GM12873 (cell line): Measurements from ENCODE around the gene XPNPEP1.

Experiments
- CTCF ChIP-seq: IDR thresholded peaks from 2 replicates; pipeline ENCODE4 v1.5.1; 2012; ENCODE audit warnings: low read depth, mild to moderate bottlenecking, moderate library complexity, low read length, control low read depth; ENCODE audit not compliant: insufficient read depth; ENCODE audit errors: missing control alignments

The XPNPEP1 gene

GRCh38 chr10:109895848-109896247 is 27.5 kb downstream of the XPNPEP1 start:
- TF ChIP-seq CTCF, result no peak

- no peak for TF ChIP-seq CTCF
These were observed 28.1 kb downstream of the XPNPEP1 start for GRCh38 chr10:109895095-109895818.

- TF ChIP-seq CTCF, result no peak
These were observed 28.8 kb downstream of the XPNPEP1 start for GRCh38 chr10:109894516-109894915.

DNA sequence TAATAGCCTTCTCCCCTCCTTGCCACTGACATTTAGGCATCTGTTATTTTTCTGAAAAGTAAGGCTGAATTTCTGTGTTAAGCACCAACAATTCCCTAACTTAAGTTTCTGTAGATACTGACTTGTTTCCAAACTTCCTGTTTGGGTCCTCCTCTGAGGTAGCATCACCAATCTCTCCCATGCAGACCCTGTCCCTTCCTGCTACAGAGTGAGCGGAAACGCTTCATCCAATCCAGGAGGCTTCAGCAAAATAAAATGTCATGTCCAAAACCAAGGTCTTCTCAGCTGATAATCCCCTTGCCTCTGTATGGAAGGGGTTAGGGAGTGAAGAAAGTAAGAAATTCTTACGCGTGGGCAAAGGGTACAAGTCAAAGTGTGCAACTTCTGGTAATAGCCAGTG is 29.9 kb downstream of the XPNPEP1 start:
- TF ChIP-seq CTCF, result no peak

DNA sequence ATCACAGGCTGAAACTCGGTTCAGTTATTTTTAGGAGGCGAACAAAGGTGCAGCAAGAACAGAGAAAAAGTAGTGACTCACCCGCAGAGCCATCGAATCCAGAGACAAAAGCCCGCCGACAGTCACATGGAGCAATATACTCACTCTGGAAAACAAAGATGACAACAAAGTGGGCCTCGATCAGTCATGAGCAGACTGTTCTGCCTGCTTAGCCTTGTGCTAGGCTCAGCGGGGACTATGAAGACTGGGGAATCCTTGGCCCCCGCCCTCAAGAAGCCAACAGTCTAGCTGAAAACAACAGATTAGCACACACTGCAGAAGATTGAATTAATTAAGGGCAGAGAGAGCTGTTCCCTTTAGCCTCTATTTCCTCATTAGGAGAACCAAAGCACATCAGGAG is 30.4 kb downstream of the XPNPEP1 start:
- no peak for TF ChIP-seq CTCF

DNA sequence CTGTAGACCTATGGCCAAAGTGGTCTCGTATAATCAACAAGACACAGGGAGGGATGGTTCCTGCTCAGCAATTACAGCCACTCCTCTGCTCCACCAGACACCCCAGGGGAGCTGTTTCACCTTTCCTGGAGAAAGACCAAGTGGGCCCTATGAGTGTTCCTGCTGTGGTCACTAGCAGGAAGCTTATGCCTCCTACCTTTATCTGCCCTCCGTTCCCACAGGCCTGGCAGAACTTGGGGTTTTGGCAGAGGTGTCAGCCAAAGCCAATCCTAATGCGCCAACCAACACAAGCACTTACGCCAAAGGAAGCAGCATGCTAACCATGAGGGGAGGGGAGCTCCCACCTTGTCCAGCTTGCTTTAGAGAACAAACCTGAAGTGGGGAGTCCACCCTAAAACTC is 31.2 kb downstream of the XPNPEP1 start:
- TF ChIP-seq CTCF, result no peak

- no peak for TF ChIP-seq CTCF
These were observed 32.2 kb downstream of the XPNPEP1 start for GRCh38 chr10:109891105-109891504.

DNA sequence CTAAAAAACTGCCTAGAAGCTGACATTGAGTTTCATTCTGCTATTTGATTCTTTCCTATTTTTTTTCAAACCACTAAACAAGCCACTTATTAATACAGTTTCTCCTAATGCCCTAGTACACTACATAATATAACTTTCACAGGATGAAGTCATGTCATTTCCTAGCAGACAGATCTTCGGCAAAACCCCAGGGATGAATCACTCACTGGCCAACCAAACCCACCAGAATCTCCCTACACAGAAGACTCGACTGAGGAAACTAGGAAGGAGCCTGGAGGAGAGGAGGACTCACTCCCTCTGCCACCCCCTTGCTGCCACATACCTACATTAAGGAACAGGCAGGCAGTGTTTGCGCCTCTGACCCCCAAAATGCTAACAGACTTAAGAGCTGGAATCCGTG is 33.4 kb downstream of the XPNPEP1 start:
- no peak for TF ChIP-seq CTCF
